H1 (cell line): ENCODE data around the gene ACAD11. TPM values are rescaled to one million over a fixed set of nuclear protein-coding genes. Genes with fewer than 3 reads are reported as not detected.

Experiments
- ATF2 ChIP-seq: IDR thresholded peaks from 2 replicates; pipeline ENCODE4 v1.6.1; 2012; ENCODE audit warnings: low read length, inconsistent platforms
- ATF3 ChIP-seq: IDR thresholded peaks from 2 replicates; pipeline ENCODE4 v1.6.1; 2011; ENCODE audit warnings: low read depth, mild to moderate bottlenecking, low read length; ENCODE audit not compliant: insufficient read depth
- BCL11A ChIP-seq, 2 experiments: IDR thresholded peaks; one replicate each; pipeline ENCODE4 v1.6.1; 2011; ENCODE audit warnings: low read depth in 2 of 2, low read length in 2 of 2, mild to moderate bottlenecking in 2 of 2
- CBX5 ChIP-seq: fragments of 300-800, 300-1000 bp; sonication (generic); IDR thresholded peaks from 2 replicates; pipeline ENCODE4 v1.7.1; 2016; ENCODE audit warnings: antibody characterized with exemption, low read length, low read depth
- CBX8 ChIP-seq: fragments of 300-800, 300-1000 bp; sonication (generic); IDR thresholded peaks from 2 replicates; pipeline ENCODE4 v1.7.1; 2016; ENCODE audit warnings: low read depth, low read length, borderline replicate concordance
- CEBPB ChIP-seq: IDR thresholded peaks from 2 replicates; pipeline ENCODE4 v1.6.1; 2012; ENCODE audit warnings: low read depth, low read length
- CTBP2 ChIP-seq: IDR thresholded peaks from 2 replicates; pipeline ENCODE4 v1.7.0; 2011; ENCODE audit warnings: borderline replicate concordance, mild to moderate bottlenecking, moderate library complexity, mixed read lengths, low read length; ENCODE audit not compliant: insufficient read depth, insufficient read length
- E2F6 ChIP-seq: IDR thresholded peaks from 2 replicates; pipeline ENCODE4 v1.6.1; 2012; ENCODE audit warnings: inconsistent platforms
- GTF2F1 ChIP-seq: IDR thresholded peaks from 2 replicates; pipeline ENCODE4 v1.6.1; 2012; ENCODE audit warnings: low read depth, low read length, improper control_type of control experiment, borderline replicate concordance
- JUND ChIP-seq: IDR thresholded peaks from 2 replicates; pipeline ENCODE4 v1.6.1; 2011; ENCODE audit warnings: mild to moderate bottlenecking, improper control_type of control experiment, low read length
- MAFK ChIP-seq: IDR thresholded peaks from 2 replicates; pipeline ENCODE4 v1.6.1; 2012; ENCODE audit warnings: low read depth, mild to moderate bottlenecking, improper control_type of control experiment, low read length
- NANOG ChIP-seq: IDR thresholded peaks from 2 replicates; pipeline ENCODE4 v1.6.1; 2011; ENCODE audit warnings: low read length, low read depth, mild to moderate bottlenecking, inconsistent platforms; ENCODE audit not compliant: insufficient read depth, poor library complexity, severe bottlenecking
- POU5F1 ChIP-seq: IDR thresholded peaks from 2 replicates; pipeline ENCODE4 v1.6.1; 2011; ENCODE audit warnings: low read depth, mild to moderate bottlenecking, low read length, moderate library complexity
- RAD21 ChIP-seq, 2 experiments: IDR thresholded peaks in 1 of 2; conservative IDR thresholded peaks in 1 of 2; 2 replicates each; pipeline ENCODE4 v1.6.1; 2011; ENCODE audit warnings: low read depth in 2 of 2, low read length in 2 of 2, improper control_type of control experiment in 1 of 2, inconsistent platforms in 1 of 2, mild to moderate bottlenecking in 1 of 2, moderate library complexity in 1 of 2
- RBBP5 ChIP-seq: IDR thresholded peaks from 2 replicates; pipeline ENCODE4 v1.7.1; 2012; ENCODE audit warnings: low read depth, mild to moderate bottlenecking, inconsistent platforms, low read length, moderate library complexity, borderline replicate concordance
- RFX5 ChIP-seq: IDR thresholded peaks from 2 replicates; pipeline ENCODE4 v1.6.1; 2011; ENCODE audit warnings: low read depth, low read length, improper control_type of control experiment, borderline replicate concordance
- RXRA ChIP-seq: IDR thresholded peaks from 2 replicates; pipeline ENCODE4 v1.6.1; 2011; ENCODE audit warnings: low read depth, mild to moderate bottlenecking, low read length, moderate library complexity; ENCODE audit not compliant: insufficient read depth
- SRF ChIP-seq: IDR thresholded peaks from 2 replicates; pipeline ENCODE4 v1.6.1; 2011; ENCODE audit warnings: mild to moderate bottlenecking, low read depth, low read length, moderate library complexity
- SUZ12 ChIP-seq: fragments of 200-600 bp; sonication (generic); IDR thresholded peaks from 2 replicates; pipeline ENCODE4 v1.6.1; 2012; ENCODE audit warnings: mild to moderate bottlenecking, inconsistent platforms, low read length, moderate library complexity, mixed read lengths
- TAF7 ChIP-seq: optimal IDR thresholded peaks from 2 replicates; pipeline ENCODE3; 2011; ENCODE audit warnings: low read depth, mild to moderate bottlenecking, inconsistent platforms, low read length, moderate library complexity, borderline replicate concordance
- polyA plus RNA-seq, 7 experiments: library from polyadenylated mRNA; depleted of rRNA in 3 of 7; stranded (reverse) in 5 of 7; unstranded in 2 of 7; fragments of >200 nt in 5 of 7; fragments of 200-250 nt in 2 of 7; gene quantifications; 1 replicate in 5 of 7; 2 replicates in 1 of 7; 4 replicates in 1 of 7; pipeline versions ENCODE4 v1.2.1 to v1.2.3, GENCODE V29; 2011 to 2013; ENCODE audit warnings: missing spikeins in 2 of 7, mixed read lengths in 2 of 7
- total RNA-seq: library from RNA; stranded (reverse); fragmentation: NEBNext Ultra II Directional; extraction: Animal tissue kit (Norgen Biotek cat#: 25700); gene quantifications from 2 replicates; pipeline ENCODE4 v1.2.1, GENCODE V29; 2021

ACAD11 gene
- total and polyA plus RNA-seq, 2 of the 8 experiments (the other 6 are each of a cell fraction or from before 2014, with no cell fraction given): 5.5 to 11.0 TPM

GRCh38 chr3:132660052-132660810 is 622 bp upstream of the ACAD11 start, which contains the start of gene UBA5 (continued):
- TF ChIP-seq CTBP2 (no peak), SUZ12 (no peak), CBX8 (no peak), RBBP5 (peak; percentile 95), TAF7 (no peak), JUND (no peak), GTF2F1 (no peak), BCL11A (IDR thresholded peaks at IDR 0.05; ENCODE audit: low read depth in 2 of 2, low read length in 2 of 2) (no peak), ATF2 (no peak), MAFK (no peak), RFX5 (no peak), E2F6 (peak; percentile 18; the same call in 1 of the 2 replicates), CBX5 (no peak), SRF (no peak), POU5F1 (no peak), NANOG (no peak), ATF3 (no peak), RAD21 (IDR thresholded peaks at IDR 0.05 in 1 of 2, conservative IDR thresholded peaks at IDR 0.05 in 1 of 2; ENCODE audit: low read depth in 2 of 2, low read length in 2 of 2) (no peak), RXRA (no peak), CEBPB (no peak)
